H1 (cell line): ENCODE measurements around the gene ARHGAP42. TPM values are rescaled to one million over a fixed set of nuclear protein-coding genes. Genes with fewer than 3 reads are reported as not detected.

ENCODE experiments used
- JUN ChIP-seq: IDR thresholded peaks from 2 replicates; pipeline ENCODE4 v1.6.1; 2011; ENCODE audit warnings: low read depth, mild to moderate bottlenecking, improper control_type of control experiment, low read length
- TCF12 ChIP-seq: IDR thresholded peaks from 2 replicates; pipeline ENCODE4 v1.6.1; 2011; ENCODE audit warnings: low read depth, mild to moderate bottlenecking, low read length
- YY1 ChIP-seq: IDR thresholded peaks from 2 replicates; pipeline ENCODE4 v1.6.1; 2011; ENCODE audit warnings: low read depth, mild to moderate bottlenecking, low read length
- polyA plus RNA-seq, 7 experiments: library from polyadenylated mRNA; depleted of rRNA in 3 of 7; stranded (reverse) in 5 of 7; unstranded in 2 of 7; fragments of >200 nt in 5 of 7; fragments of 200-250 nt in 2 of 7; gene quantifications; 1 replicate in 5 of 7; 2 replicates in 1 of 7; 4 replicates in 1 of 7; pipeline versions ENCODE4 v1.2.1 to v1.2.3, GENCODE V29; 2011 to 2013; ENCODE audit warnings: missing spikeins in 2 of 7, mixed read lengths in 2 of 7
- total RNA-seq: library from RNA; stranded (reverse); fragmentation: NEBNext Ultra II Directional; extraction: Animal tissue kit (Norgen Biotek cat#: 25700); gene quantifications from 2 replicates; pipeline ENCODE4 v1.2.1, GENCODE V29; 2021

The ARHGAP42 gene
- total and polyA plus RNA-seq, 2 of the 8 experiments (the other 6 are each of a cell fraction or from before 2014, with no cell fraction given), result 22.2 to 33.5 TPM

DNA sequence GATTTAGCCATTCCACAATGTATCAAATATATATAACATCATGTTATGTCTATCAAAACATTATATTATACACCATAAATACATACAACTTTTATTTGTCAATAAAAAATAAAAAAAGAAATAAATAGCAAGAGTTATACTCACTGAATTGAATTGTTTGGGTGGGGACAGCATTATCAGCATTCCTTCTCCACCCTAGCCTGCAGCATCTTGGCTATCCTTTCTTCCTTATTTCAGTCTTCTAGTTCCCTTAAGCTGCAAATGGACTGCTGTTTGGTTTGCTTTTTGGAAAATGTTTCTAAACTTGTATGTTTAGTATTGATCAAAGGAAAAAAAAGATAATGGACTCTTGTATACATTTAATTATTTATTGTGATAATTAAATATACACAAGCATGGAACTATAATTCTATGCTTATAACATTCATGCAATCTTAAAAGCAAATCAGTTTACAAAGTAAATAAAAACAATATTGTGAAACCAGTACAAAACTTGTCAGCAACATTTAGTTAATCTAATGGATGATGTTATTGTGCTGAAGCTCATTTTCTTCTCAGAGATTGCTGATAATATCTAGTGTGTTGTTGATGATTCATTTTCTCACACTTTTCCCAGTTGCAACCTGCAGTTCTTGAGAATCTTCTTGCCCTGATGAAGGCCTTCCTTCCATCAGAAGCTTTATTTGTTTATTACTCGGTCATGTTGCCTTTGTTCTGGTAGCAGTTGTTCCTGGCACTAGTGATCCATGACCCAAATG lies 5.0 kb downstream of the ARHGAP42 start (continued):
- TF ChIP-seq JUN, result no peak
- no peak for TF ChIP-seq TCF12
- no peak for TF ChIP-seq YY1
